SH-SY5Y (cell line): ENCODE results near the gene ELAPOR2.

Experiments used
- GATA2 ChIP-seq: IDR thresholded peaks from 2 replicates; pipeline ENCODE4 v1.6.1; 2011; ENCODE audit warnings: mild to moderate bottlenecking, low read depth, low read length
- GATA3 ChIP-seq: IDR thresholded peaks from 2 replicates; pipeline ENCODE4 v1.6.1; 2011; ENCODE audit warnings: low read depth, mild to moderate bottlenecking, low read length, moderate library complexity

ELAPOR2 gene

GRCh38 chr7:87060288-87060537, 759 bp upstream of the ELAPOR2 start:
- TF ChIP-seq GATA2 (no peak), GATA3 (no peak)

- TF ChIP-seq GATA2, result no peak
- no peak for TF ChIP-seq GATA3
These were observed 520 bp downstream of the ELAPOR2 start for GRCh38 chr7:87058744-87059524.

- TF ChIP-seq GATA2 (no peak), GATA3 (no peak)
These were observed 2.2 kb downstream of the ELAPOR2 start for GRCh38 chr7:87057210-87057609.

GRCh38 chr7:87056346-87056745, 3.1 kb downstream of the ELAPOR2 start:
- TF ChIP-seq GATA2, result no peak
- no peak for TF ChIP-seq GATA3

- TF ChIP-seq GATA2 (no peak), GATA3 (no peak)
These were observed 10.6 kb downstream of the ELAPOR2 start for GRCh38 chr7:87048839-87049238.

- TF ChIP-seq GATA3 (no peak), GATA2 (no peak)
These were observed 13.0 kb downstream of the ELAPOR2 start for GRCh38 chr7:87046456-87046855.

GRCh38 chr7:87038993-87039690, 20.3 kb downstream of the ELAPOR2 start:
- no peak for TF ChIP-seq GATA2
- no peak for TF ChIP-seq GATA3

GRCh38 chr7:87036985-87037384, 22.5 kb downstream of the ELAPOR2 start:
- TF ChIP-seq GATA2 (no peak), GATA3 (no peak)

- TF ChIP-seq GATA3, result no peak
- TF ChIP-seq GATA2, result no peak
These were observed 26.7 kb downstream of the ELAPOR2 start for GRCh38 chr7:87032604-87033339.

- TF ChIP-seq GATA2 (no peak), GATA3 (no peak)
These were observed 30.4 kb downstream of the ELAPOR2 start for GRCh38 chr7:87029078-87029477.

GRCh38 chr7:87028636-87029035, 30.8 kb downstream of the ELAPOR2 start:
- no peak for TF ChIP-seq GATA3
- TF ChIP-seq GATA2, result no peak

GRCh38 chr7:87027900-87028299, 31.6 kb downstream of the ELAPOR2 start:
- TF ChIP-seq GATA2 (no peak), GATA3 (no peak)

GRCh38 chr7:87021285-87021684, 38.2 kb downstream of the ELAPOR2 start:
- TF ChIP-seq GATA2 (no peak), GATA3 (no peak)

GRCh38 chr7:87016606-87017005, 42.8 kb downstream of the ELAPOR2 start:
- no peak for TF ChIP-seq GATA2
- TF ChIP-seq GATA3, result no peak

- TF ChIP-seq GATA2, result no peak
- TF ChIP-seq GATA3, result no peak
These were observed 45.6 kb downstream of the ELAPOR2 start for GRCh38 chr7:87013840-87014190.
